Eye (tissue), 1 donor: ENCODE results near the gene GLYR1.

Experiments used
- DNase-seq: peaks from one replicate; pipeline ENCODE4 v3.0.0-alpha.2; 2015

GLYR1 gene

DNA sequence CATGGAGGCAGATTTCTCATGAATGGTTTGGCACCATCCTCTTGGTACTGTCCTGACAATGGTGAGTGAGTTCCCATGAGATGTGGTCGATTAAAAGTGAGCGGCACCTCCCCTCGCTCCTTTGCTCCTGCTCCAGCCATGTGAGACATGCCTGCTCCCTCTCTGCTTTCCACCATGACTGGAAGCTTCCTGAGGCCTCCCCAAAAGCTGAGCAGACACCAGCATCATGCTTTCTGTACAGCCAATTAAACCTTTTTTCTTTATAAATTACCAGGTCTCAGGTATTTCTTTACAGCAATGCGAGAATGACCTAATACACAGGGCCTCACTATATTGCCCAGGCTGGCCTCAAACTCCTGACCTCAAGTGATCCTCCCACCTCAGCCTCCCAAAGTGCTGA is 92.2 kb downstream of the GLYR1 start:
- no peak for DNase-seq

DNA sequence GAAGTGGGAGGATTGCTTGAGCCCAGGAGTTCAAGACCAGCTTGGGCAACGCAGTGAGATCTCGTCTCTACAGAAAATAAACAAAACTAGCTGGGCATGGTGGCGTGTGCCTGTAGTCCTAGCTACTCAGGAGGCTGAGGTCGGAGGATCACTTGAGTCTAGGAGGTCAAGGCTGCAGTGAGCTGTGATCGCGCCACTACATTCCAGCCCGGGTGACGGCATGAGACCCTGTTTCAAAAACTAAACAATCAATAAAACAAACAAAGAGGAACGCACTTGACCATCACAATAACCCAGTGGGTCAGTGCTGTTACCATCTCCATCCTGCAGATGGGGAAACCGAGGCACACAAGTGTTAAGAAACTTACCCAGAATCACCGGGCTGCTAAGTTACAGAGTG is 93.9 kb downstream of the GLYR1 start:
- DNase-seq = no peak
